Testis (tissue), 2 donors: ENCODE data around the gene MPZL2.

Experiments used
- POLR2A ChIP-seq: fragments of 450-650 bp; IDR thresholded peaks from one replicate; pipeline ENCODE4 v1.6.1; 2017; ENCODE audit warnings: antibody characterized with exemption, mild to moderate bottlenecking, moderate library complexity
- TF ChIP-seq, protein P1 (sequence below), 3 experiments: fragments of 450-650 bp in 2 of 3; fragments of 200-600 bp in 1 of 3; sonication (generic) in 1 of 3; IDR thresholded peaks; one replicate each; pipeline ENCODE4 v1.5.1; 2016 to 2019; ENCODE audit warnings: antibody characterized with exemption in 3 of 3, mild to moderate bottlenecking in 2 of 3, moderate library complexity in 1 of 3

DNA sequence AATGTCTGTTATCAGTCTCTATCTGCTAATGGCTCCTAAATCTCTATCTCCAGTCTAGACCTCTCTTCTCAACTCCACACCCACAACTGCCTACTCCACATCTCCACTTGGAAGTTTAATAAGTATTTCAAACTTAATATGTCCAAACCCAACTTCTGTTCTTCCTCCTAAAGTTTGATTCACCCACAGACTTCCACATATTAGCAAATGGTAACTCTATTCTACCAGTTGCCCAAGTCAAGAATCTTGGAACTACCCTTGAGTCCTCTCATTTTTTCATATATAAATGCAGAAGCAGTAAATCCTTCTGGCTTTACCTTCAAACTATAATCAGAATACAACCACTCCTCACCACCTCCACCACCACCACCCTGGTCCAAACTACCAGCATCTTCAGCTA lies 32.6 kb downstream of the MPZL2 start:
- TF ChIP-seq, protein P1, sequence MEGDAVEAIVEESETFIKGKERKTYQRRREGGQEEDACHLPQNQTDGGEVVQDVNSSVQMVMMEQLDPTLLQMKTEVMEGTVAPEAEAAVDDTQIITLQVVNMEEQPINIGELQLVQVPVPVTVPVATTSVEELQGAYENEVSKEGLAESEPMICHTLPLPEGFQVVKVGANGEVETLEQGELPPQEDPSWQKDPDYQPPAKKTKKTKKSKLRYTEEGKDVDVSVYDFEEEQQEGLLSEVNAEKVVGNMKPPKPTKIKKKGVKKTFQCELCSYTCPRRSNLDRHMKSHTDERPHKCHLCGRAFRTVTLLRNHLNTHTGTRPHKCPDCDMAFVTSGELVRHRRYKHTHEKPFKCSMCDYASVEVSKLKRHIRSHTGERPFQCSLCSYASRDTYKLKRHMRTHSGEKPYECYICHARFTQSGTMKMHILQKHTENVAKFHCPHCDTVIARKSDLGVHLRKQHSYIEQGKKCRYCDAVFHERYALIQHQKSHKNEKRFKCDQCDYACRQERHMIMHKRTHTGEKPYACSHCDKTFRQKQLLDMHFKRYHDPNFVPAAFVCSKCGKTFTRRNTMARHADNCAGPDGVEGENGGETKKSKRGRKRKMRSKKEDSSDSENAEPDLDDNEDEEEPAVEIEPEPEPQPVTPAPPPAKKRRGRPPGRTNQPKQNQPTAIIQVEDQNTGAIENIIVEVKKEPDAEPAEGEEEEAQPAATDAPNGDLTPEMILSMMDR (IDR thresholded peaks at IDR 0.05): no peak
- no peak for TF ChIP-seq POLR2A
